Ishikawa (cell line): ENCODE results near the gene NFX1.

Experiments
- CEBPB ChIP-seq: IDR thresholded peaks from 2 replicates; pipeline ENCODE4 v1.6.1; 2012
- RAD21 ChIP-seq: IDR thresholded peaks from 2 replicates; pipeline ENCODE4 v1.6.1; 2012; ENCODE audit warnings: low read depth

- no peak for TF ChIP-seq CEBPB
- no peak for TF ChIP-seq RAD21
Observed at GRCh38 chr9:33378121-33378795, 87.9 kb downstream of the NFX1 start.
